NT2/D1 (cell line): ENCODE measurements around the gene PIK3C2B.

ENCODE experiments used
- DNase-seq: peaks from one replicate; pipeline ENCODE4 v3.0.0-alpha.2; 2011; ENCODE audit warnings: low read depth, low spot score
- H3K27me3 ChIP-seq: 2 replicates; pipeline ENCODE4 v1.6.0; 2011; ENCODE audit warnings: mild to moderate bottlenecking; ENCODE audit not compliant: insufficient read length, insufficient read depth
- H3K36me3 ChIP-seq: 2 replicates; pipeline ENCODE4 v1.6.1; 2011; ENCODE audit warnings: mild to moderate bottlenecking, low read length, mixed read lengths; ENCODE audit not compliant: insufficient read depth, insufficient read length
- H3K4me1 ChIP-seq: 2 replicates; pipeline ENCODE4 v1.5.1; 2011; ENCODE audit not compliant: insufficient read depth, insufficient read length
- H3K4me3 ChIP-seq: 2 replicates; pipeline ENCODE4 v1.5.1; 2011; ENCODE audit warnings: low read depth; ENCODE audit not compliant: insufficient read length
- H3K9ac ChIP-seq: 2 replicates; pipeline ENCODE4 v1.6.0; 2011; ENCODE audit warnings: low read depth; ENCODE audit not compliant: insufficient read length
- H3K9me3 ChIP-seq: 2 replicates; pipeline ENCODE4 v1.5.1; 2011; ENCODE audit warnings: mild to moderate bottlenecking, low read length; ENCODE audit not compliant: insufficient read depth
- SUZ12 ChIP-seq: IDR thresholded peaks from 2 replicates; pipeline ENCODE4 v1.6.1; 2011; ENCODE audit not compliant: insufficient read length, insufficient read depth; ENCODE audit errors: extremely low read depth
- YY1 ChIP-seq: IDR thresholded peaks from 2 replicates; pipeline ENCODE4 v1.6.1; 2011; ENCODE audit not compliant: insufficient read length, insufficient read depth
- ZNF274 ChIP-seq: IDR thresholded peaks from 2 replicates; pipeline ENCODE4 v1.6.1; 2011; ENCODE audit warnings: mild to moderate bottlenecking, low read depth, low read length

PIK3C2B gene

DNA sequence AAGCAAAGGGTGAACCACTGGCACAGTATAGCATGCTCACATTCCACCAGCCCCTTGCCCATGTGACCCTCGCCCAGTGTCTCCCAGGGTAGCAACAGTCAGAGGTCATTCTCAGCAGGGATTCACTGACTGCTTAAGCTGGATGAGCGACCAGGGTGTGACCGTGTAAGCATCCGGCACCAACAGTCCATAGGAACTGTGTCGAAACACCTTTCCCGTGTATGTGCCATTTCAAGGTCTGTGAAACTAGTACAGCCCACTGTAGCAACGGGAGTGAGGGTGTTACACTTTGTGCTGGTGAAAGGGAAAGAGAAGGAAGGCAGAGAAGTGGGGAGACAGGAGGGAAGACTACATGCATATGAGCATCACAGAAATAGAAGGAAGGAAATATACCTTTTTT is 10.8 kb downstream of the PIK3C2B start:
- no peaks in the 10 kb centered on the region for H3K27me3 ChIP-seq
- H3K36me3 ChIP-seq: no peaks in the 10 kb centered on the region

DNA sequence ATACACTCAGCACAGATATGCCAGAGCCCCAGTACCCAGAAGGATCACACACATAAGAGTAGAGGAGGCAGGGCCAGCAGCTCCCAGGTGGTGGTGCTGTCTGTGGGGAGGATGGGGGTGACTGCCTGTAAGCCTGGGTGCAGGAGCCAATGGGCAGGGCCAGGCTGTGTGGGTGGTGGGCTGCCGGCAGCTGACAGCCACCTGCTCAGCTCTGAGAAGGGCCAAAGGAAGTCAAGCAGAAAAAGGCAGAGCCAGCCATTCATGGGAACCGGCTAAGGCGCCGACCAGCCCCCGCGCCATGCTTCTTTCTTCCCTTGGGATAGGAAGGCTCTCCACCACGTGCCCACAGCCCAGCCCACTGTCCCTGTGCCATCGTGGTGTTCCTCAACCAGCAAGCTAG is 14.1 kb downstream of the PIK3C2B start:
- Histone ChIP-seq H3K27me3 (no peaks in the 10 kb centered on the region), H3K9ac (no peak overlapping the region), H3K36me3 (no peaks in the 10 kb centered on the region), H3K4me3 (no peak overlapping the region), H3K4me1 (peaks cover 27% of the 10 kb centered on the region), H3K9me3 (no peaks in the 10 kb centered on the region)
- no peak for TF ChIP-seq YY1
- DNase-seq: no peak

More for the DNA sequence above, 10.8 kb downstream of the PIK3C2B start:
- Histone ChIP-seq H3K4me3 (no peak overlapping the region), H3K9me3 (no peaks in the 10 kb centered on the region), H3K9ac (no peak overlapping the region), H3K4me1 (peaks cover 21% of the 10 kb centered on the region)
- no peak for DNase-seq
- TF ChIP-seq YY1 (no peak), SUZ12 (no peak), ZNF274 (no peak)

- no peaks in the 10 kb centered on the region for H3K9me3 ChIP-seq
- H3K9ac ChIP-seq: no peak overlapping the region
- TF ChIP-seq ZNF274 (no peak), YY1 (no peak), SUZ12 (no peak)
- no peak for DNase-seq
- H3K27me3 ChIP-seq: no peaks in the 10 kb centered on the region
- no peaks in the 10 kb centered on the region for H3K36me3 ChIP-seq
- peaks cover 27% of the 10 kb centered on the region for H3K4me1 ChIP-seq
- H3K4me3 ChIP-seq: no peak overlapping the region
Observed at GRCh38 chr1:204479387-204480136, 15.0 kb downstream of the PIK3C2B start.

DNA sequence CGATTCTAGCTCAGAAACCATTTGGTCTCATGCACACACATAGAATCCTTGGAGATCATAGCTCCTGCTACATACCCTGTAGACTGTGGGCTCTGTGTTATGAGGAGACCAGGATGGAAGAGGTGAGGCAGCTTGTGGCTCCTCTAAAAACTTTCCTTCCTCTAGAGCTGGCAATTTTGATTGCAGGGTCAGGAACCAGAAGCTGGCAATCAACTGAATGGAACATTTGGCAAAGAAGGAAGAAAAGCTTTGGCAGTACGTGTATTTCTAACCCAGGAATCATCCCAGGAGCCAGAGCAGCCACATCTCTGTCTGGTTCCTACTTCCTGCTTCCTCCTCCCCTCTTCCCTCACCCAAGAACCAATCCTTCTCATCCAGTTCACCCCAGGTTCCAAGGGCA is 15.7 kb downstream of the PIK3C2B start:
- Histone ChIP-seq H3K9ac (no peak overlapping the region), H3K36me3 (no peaks in the 10 kb centered on the region), H3K9me3 (no peaks in the 10 kb centered on the region), H3K4me3 (no peak overlapping the region), H3K27me3 (no peaks in the 10 kb centered on the region), H3K4me1 (peaks cover 27% of the 10 kb centered on the region)
- TF ChIP-seq SUZ12 (no peak), YY1 (no peak), ZNF274 (no peak)
- DNase-seq: no peak

DNA sequence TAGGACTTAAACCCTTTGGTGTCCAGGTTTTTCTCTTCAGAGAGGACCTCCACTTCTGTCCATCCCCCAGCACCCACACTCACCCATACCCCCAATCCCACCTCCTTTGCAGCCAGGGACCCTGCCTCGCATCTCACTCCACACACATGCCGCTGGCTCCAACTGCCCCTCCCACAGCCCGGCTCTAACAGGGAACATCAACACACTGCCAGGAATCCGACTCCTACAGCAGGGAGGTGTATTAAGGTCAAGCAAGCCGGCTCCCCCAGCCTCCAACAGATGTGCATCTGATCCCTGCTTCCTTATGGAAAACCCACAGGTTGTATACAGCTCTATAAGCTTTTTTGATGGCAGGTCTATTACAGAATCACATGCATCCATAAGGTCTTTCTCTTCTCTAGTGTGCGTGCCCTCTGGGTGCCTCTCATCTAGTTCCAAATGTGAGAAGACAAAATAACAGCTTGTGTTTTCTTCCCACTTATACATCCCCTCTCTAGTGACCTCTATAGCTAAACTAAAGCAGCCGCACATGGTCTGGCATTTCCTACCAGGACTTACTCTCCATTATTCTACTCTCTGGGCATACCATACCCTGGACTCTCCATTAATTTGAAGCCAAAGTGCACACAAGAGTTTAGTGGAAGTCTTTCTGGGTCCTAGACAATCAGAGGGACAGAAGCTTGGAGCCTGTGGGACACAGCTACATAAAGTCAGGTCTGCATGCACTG is 16.3 kb downstream of the PIK3C2B start:
- Histone ChIP-seq H3K9me3 (no peaks in the 10 kb centered on the region), H3K27me3 (no peaks in the 10 kb centered on the region), H3K36me3 (no peaks in the 10 kb centered on the region), H3K4me1 (peaks cover 24% of the 10 kb centered on the region), H3K4me3 (no peak overlapping the region), H3K9ac (no peak overlapping the region)
- no peak for DNase-seq
- TF ChIP-seq SUZ12: no peak
- no peak for TF ChIP-seq ZNF274
- no peak for TF ChIP-seq YY1

GRCh38 chr1:204477036-204477740 is 17.4 kb downstream of the PIK3C2B start:
- no peak overlapping the region for H3K4me3 ChIP-seq
- H3K4me1 ChIP-seq: peaks cover 22% of the 10 kb centered on the region
- no peak for DNase-seq
- H3K27me3 ChIP-seq: no peaks in the 10 kb centered on the region
- no peaks in the 10 kb centered on the region for H3K9me3 ChIP-seq
- no peaks in the 10 kb centered on the region for H3K36me3 ChIP-seq
- H3K9ac ChIP-seq: no peak overlapping the region
- TF ChIP-seq SUZ12: no peak
- no peak for TF ChIP-seq ZNF274
- no peak for TF ChIP-seq YY1

DNA sequence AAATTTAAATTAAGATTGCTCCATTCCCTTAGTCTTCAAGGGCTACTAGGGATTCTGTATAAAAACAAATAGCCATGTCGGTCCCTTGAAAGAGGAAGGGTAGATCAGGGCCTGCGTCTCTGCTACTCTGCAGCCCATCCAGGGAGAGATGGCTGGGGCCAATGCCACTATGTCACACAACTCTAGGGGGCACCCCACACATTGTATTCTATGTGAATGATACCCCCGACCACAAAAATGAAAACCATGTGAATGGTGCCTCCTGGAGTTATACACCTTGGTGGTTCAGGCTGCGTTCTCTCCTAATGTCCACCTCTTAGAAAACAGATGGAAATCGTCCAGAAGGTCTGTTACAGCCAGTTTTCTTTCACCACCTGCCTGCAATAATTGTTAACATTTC is 18.0 kb downstream of the PIK3C2B start:
- no peak for DNase-seq
- Histone ChIP-seq H3K27me3 (no peaks in the 10 kb centered on the region), H3K36me3 (no peaks in the 10 kb centered on the region), H3K4me1 (peaks cover 17% of the 10 kb centered on the region), H3K4me3 (no peak overlapping the region), H3K9me3 (no peaks in the 10 kb centered on the region), H3K9ac (no peak overlapping the region)
- no peak for TF ChIP-seq SUZ12
- TF ChIP-seq ZNF274: no peak
- TF ChIP-seq YY1: no peak
